Stimulated activated CD4-positive, alpha-beta T cell treated with anti-CD3 and anti-CD28 coated beads, Interleukin-2, amount 100 ng/mL, for 48 hours (primary cell): ENCODE data around the gene CD226.
A peak's percentile ranks its signal among the peaks of the same experiment; 100 is the strongest.
"Not testable (repeated sequence)": the region's sequence is repeated elsewhere in the genome, so short reads cannot be mapped to it uniquely, and the experiment has no call there.

Source experiments
- DNase-seq, 2 donors: peaks; one replicate each; pipeline ENCODE4 v3.0.0-alpha.2; 2020

The CD226 gene

DNA sequence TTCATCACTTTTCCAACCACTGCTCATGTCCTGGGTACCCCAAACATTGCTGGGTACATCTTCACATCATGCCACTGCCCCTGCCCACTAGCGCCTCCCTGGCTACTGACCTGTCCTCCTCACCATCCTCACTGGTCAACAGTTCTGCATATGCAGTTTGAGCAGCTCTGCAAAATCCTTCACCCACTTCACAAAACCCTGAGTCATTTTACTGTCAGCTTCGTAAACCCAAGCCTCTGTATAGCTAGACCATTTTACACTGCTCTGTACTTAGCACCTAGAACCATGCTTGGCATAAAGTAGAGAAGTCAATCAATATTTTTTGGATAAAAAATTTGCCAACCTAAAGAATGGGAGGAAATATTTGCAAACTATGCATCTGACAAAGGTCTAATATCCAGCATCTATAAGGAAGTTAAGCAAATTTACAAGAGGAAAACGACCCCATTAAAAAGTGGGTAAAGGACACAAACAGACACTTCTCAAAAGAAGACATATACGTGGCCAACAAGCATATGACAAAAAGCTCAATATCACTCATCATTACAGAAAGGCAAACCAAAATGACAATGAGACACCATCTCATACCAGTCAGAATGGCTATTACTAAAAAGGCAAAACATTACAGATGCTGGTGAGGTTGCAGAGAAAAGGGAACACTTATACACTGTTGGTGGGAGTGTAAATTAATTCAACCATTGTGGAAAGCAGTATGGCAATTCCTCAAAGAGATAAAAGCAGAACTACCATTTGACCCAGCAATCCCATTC is 48.3 kb downstream of the CD226 start:
- DNase-seq: not testable (repeated sequence)

- no peak for DNase-seq
These were observed 49.3 kb downstream of the CD226 start for GRCh38 chr18:69898241-69898861.

DNA sequence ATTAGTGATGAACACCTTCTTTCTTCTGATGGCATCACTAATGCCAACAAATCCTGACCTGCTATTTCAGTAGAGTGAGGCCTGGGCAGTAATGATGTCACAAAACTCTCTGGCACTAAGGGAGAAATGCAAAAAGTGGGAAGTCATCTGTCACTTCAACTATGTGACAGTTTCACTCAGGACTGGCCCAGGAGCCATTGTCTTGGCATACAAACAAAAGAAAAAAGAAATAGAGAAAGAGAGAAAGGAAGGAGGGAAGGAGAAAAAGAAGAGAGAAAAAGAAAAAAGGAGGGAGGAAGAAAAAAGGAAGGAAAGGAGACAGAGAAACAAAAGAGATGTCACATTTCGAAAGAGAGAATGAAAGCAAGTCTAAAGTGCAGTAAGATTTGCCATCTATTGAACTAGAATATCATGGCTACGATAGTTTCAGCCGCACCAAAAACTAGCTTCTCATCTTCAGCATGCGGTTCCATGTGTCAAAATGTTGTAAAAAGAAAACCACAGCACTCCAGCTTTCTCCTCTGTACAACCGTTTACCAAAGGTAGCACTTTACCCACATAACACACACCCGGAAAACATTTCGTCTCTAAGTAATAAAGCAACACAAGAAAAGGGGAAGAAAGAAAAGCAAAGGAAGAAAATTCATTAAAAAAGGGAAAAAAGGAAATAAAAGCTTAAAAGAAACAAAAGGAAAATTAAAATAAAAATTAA is 50.1 kb downstream of the CD226 start:
- no peak for DNase-seq

DNA sequence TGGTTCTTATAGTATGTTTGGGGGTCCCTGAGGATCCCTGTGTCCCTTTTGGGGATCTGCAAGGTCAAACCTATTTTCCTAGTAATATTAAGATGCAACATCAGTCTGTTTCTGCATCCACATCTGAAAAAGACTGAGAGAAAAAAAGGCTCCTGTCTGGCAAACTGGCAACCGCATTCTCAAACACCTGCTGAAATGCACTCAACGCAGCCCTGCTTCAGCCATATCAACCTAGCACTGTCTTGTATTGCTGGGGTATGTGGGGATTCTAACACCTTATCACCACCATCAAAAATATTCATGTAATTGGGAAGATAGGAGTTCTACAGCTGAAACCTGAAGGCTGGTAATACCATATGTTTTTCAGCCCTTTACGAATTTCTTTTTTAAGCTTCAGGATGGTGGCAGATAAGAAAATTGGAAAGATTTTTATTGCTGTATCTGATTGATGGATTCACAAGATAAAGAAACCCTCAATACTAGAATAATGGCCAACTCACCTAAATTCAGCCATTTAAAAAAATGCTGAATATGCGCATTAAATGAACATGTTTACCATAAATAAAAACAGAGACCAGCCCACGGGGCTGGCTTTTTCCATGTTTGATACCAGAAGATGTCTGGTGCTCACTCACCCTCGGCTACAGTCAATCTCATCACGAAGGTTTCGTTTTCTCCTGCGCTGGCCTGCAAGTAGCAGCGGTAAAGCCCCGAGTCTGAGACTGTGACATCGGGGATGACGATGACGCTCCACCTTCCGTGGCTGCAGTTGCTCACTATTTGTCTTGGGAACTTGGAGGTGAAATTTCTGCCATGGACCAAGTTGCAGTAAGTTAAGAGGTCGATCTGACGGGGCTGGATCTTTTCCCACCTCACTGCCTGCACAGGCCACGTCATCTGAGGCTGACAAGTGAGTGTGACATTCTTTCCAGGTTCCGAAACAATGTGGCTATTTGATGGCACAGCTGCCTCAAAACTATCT is 52.3 kb downstream of the CD226 start:
- no peak for DNase-seq

- DNase-seq: no peak
These were observed 53.2 kb downstream of the CD226 start for GRCh38 chr18:69894467-69894866.

- no peak for DNase-seq
These were observed 57.1 kb downstream of the CD226 start for GRCh38 chr18:69890558-69890957.

GRCh38 chr18:69889009-69889408 is 58.7 kb downstream of the CD226 start:
- no peak for DNase-seq

- no peak for DNase-seq
These were observed 60.4 kb downstream of the CD226 start for GRCh38 chr18:69887256-69887655.

DNA sequence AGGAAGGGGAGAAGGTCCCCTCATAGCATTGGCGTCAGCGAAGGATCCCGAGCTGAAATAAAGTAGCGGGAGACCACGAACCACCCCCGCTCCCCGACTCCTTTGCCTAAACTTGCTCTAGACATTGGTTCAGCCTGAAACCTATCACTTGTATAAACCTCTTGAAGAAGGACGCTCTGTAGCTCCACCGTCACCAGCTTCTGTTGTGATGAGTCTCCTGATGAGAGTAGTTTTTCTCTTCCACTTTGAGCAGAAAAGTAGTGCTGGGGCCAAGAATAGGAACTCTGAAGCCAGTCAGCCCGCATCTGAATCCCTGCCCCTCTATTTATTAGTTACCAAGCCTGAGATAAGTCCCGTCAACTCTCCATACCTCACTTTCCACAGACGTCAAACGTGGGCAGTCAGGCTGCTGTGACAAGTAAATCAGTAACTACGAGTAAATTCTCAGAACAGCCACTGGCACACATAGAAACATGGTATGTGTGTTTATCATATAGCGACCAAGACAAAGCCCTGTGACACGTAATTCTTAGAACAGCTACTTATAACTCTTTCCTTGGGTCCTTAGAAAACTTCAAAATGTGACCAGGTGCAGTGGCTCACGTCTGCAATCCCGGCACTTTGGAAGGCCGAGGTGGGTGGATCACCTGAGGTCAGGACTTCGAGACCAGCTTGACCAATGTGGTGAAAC is 61.7 kb downstream of the CD226 start:
- peak in 1 of 2 donors; percentile 23 for DNase-seq

- DNase-seq: no peak
These were observed 62.3 kb downstream of the CD226 start for GRCh38 chr18:69885355-69885754.

DNA sequence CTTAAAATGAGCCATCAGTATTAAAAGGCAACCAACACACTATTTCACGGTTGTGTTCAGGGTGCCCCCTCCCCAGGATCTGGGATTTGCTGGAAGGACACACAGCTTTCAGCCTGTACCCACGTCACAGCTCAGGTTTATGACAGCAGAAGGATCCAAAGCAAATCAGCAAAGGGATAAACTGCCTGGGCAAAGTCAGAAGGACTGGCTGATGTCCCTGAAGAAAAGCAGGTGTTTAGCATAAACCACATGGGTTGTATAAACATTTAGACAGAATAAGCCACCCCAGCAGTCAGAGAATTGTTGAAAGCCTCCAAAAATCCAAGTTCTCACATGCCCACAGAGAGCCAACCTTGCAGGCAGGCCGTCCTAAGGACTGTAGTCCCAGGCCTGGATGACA is 63.9 kb downstream of the CD226 start:
- no peak for DNase-seq

DNA sequence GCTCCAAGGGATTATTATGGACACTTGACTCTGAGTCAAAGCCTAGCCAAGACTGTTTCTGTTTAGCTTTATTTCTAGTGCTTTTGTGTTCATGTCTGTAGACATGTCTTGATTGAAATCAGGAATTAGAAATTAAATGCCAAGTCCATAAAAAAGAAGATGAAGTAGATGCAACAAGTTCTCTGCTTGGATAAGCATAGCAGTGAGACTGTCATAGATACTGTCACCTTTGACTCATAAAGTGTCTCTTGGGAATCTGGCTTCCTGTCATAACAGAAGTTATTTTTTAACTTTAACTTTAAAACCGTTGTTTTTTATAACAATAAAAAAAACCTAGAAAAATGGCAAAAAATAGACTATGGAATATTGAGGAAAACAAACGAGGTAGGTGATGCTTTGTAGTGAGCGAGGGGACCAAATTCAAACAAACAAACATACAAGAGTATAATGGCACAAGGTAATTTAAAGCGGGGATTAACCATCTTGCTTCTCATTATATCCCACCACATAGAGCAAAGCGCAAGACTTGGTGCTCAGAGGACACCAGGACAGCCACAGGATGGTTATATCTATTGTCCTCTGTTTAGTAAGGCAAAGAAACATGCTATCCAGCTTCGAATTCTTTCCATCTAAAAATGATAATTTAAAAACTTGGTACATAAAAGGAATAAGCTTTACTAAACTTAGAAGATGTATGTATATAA is 64.6 kb downstream of the CD226 start:
- DNase-seq: no peak

DNA sequence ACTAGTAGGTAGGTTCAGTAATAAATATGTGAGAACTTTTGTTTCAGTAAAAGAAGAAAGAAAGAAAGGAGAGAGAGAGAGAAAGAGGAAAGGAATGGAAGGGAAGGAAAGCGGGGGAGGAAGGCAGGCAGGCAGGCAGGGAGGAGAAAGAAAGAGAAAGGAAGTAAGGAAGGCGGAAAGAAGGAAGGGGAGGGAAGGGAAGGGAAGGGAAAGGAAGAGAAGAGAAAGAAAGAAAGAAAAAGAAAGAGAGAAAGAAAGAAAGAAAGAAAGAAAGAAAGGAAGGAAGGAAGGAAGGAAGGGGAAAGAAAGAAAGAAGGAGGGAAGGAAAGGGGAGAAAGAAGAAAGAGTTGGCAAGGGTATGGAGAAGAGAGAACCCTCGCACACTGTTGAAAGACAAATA is 67.6 kb downstream of the CD226 start:
- no peak for DNase-seq

DNA sequence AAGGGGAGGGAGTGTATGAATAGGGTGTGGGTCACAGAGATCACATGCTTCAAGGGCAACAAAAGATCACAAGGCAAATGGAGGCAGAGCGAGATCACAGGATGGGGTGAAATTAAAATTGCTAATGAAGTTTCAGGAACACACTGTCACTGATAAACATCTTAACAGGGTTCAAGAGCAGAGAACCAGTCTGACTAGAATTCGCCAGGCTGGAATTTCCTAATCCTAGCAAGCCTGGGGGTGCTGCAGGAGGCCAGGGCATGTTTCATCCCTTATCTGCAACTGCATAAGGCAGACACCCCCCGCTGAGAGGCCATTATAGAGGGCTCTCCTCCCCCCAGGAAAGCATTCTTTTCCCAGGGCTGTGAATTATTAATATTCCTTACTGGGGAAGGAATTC is 68.6 kb downstream of the CD226 start:
- not testable (repeated sequence) for DNase-seq

DNA sequence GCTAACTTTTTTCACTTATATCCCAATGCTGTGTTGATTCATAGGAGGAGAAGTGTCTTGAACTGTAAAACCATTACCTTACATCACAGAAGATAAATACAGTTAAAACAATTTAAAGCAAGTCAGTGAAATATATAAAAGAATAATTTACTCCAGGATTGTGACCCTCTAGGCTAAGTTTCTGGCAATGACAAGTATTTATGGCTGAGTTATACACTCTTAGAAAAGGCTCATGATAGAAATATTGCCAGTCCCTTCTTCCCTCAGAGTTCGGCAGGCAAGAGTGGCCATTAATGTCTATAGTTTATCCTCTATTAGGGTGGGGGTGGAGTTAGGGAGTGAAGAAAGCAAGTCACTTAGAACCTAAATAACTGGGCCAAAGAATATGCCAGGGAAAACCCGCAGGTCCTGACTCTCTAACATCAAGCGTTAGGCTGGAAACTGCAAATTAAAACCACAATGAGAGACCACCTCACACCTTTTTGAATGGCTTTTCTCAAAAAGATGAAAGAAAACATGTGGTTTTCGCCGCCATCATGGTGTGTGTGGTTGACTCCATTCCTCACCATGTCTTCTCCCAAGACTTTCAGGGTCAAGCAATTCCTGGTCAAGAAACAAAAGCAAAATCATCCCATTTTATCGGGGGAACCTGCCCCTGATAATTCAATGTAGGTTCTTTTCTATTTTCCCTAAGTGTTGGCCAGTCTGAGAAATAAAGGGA is 69.3 kb downstream of the CD226 start:
- DNase-seq: no peak

- no peak for DNase-seq
These were observed 71.2 kb downstream of the CD226 start for GRCh38 chr18:69876490-69876889.

DNA sequence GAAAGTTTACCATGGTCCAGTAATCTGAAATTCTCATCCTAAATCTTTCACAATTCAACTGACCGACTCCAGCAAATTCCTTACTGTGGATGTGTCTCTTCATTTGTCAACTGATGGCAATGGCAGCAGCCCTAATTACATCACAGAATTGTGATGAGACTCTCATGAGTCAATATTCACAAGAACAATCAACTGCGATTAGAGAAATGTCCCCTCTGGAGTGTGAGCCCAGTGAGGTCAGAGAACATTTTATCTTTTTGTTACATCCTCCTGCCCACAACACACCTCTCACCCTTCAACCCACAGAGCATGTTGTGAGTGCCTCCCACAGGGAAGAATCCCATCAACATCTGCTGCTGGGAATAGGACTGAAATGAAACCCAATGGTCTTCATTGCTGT is 73.6 kb downstream of the CD226 start:
- DNase-seq: no peak

DNA sequence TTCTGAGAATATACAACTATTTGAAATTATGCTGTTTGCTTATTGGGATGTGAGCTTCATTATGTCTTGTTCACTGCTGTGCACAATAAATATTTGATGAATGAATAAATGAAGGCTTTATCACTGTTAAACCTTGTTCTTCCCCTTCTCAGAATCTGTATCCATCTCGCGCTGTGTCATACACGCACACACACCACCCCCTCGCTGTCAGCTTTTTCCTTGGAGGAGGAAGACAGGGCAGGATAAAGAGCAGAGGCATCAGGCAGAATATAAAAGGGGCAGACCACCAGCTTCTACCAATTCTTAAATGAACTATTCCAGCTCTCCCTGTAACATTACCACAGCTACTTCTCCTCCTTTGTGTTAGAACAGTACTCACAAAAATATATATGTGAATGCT is 75.0 kb downstream of the CD226 start:
- DNase-seq: no peak

DNA sequence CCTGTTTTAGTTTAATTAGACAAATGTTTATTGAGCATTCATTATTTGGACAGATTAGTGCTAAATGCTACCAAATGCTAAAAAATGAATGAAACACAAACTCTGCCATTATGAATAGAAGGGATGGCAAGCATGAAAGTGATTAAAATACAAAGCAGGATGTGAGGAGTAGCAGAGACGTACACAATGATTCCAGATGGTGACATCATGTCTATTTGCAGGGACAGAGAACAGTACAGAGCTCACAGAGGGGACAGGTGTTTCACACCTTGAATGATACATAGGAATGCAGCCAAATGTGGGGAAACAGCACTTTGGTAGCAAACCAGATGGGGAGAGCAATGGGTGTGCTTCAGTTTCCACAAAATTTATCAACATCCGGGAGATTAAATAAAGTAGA is 76.3 kb downstream of the CD226 start:
- no peak for DNase-seq

DNA sequence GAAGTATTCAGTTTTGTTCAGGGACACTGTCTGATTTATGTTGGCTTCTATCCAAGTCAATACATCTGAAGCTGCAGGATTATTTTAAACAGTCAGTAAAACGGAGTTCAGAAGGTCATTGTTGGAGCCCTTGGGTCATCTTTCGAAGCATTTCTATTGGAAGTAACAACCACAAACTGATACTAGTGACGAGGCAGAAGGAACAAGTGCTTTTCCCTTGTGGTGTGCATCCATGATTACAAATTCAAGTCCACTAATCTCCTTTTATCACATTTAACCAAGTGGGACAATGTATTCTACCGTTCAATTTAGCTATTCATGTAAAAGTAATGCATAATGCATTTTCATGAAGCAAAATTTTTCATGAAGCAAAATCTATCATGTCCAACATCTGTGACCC is 76.9 kb downstream of the CD226 start:
- no peak for DNase-seq

DNA sequence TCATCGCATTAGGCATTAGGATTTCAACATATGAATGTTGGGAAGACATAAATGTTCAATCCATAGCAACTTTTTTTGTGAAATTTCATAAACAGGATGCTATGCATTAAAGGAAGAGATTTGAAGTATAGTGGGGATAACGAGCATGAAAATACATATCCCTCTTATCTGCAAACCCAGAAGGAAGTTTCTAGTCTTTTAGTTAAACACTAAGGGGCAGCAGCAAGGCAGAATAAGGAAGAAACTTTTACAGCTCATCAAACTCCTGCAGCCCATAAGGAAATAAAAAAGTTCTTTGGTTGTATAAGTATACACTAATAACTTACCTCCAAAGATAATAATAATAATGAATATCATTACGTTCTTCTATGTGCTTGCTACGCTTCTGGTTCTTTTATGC is 81.5 kb downstream of the CD226 start:
- no peak for DNase-seq
